ENCODE measurements around the gene PHF21B.
"Not testable (repeated sequence)": the region's sequence is repeated elsewhere in the genome, so short reads cannot be mapped to it uniquely, and the experiment has no call there.

PHF21B gene

GRCh38 chr22:44916281-44917231 lies 93.2 kb downstream of the PHF21B start:
- DNase-seq, result no peak

GRCh38 chr22:44915441-44915840 lies 94.4 kb downstream of the PHF21B start:
- DNase-seq, result no peak

DNA sequence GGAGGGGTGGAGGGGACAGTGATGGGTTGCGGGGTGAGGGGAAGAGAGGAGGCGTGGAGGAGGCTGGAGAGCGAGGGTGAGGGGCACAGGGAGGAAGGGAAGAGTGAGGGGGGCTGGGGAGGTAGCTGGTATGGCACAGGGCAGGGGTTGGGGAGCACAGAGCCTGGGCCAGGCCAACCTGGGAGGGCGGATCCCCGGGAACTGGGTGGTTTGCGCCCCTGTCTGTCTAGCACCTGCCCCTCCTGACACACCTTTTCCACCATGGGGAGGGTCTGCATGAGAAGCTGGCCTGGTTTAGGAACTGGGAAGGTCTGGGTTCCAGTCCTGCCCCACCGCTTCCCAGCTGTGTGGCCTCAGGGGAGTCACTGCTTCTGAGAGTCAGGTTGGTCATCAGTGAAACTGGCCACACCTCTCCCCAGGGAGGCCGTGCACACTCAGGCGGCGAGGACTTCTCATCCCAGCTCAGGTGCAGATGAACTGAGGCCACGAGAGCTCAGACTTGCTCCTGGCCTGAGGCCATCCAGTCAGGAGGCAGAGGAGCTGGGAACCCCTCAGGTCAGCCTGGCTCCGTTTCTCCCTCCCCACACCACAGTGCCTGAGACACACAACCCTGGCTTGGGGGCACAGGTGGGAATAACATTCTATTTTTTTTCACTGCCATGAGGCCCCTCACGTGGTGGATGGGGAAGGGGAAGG lies 95.6 kb downstream of the PHF21B start:
- DNase-seq, result no peak

DNA sequence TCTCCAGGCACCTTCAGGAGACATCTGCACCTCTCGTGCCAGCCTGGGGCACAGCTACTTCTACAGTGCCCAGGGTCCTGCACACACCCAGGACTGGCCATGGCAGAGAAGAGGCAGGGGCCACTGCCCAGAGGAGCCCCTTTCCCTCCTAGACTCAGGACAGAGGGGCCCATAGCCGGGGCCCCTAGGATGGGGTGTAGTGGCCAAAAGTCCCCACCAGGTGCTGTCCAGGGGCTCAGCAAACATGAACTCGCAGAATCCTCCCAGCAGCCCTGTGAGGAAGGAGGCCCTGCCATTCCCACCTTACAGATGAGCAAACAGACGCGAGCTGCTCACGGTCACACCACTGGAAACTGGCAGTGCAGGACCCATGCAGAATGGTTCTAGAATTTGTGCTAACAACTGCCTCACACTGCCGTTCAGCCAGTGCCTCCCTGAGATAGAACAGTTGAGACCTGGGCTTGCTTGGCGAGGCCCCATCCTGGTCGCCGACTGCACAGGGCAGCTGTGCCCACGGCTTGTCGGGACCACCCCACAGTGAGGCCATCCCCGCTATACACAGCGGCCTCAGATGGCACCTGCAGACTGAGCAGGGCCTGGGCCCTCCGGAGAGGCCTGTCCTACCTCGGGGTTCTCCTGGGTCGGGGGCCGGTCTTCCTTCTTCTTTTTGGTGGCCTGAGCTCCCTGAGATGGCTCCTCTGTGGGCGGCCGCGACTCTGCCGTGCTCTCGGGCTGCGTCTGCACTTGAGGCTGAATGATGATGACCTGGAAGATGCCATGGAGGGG lies 96.4 kb downstream of the PHF21B start:
- DNase-seq, result no peak

DNA sequence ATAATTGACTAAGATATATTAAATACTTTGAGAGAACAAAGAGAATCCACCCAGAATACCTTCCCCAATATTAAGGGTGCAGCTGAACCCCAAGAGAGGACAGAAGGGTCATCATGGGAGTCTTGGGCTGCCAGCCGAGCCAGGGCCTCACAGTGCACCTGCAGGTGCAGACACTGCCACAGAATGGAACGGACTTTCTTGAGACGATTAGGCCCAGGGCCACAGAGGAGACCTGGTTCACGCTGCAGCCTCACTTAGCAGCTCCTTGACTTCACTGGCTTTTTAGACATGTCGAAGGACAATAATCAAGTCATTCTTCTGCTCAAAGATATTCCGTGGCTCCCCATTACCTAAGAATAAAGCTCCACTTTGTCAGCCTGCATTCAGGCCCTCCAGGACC lies 100.6 kb downstream of the PHF21B start:
- DNase-seq, result no peak

DNA sequence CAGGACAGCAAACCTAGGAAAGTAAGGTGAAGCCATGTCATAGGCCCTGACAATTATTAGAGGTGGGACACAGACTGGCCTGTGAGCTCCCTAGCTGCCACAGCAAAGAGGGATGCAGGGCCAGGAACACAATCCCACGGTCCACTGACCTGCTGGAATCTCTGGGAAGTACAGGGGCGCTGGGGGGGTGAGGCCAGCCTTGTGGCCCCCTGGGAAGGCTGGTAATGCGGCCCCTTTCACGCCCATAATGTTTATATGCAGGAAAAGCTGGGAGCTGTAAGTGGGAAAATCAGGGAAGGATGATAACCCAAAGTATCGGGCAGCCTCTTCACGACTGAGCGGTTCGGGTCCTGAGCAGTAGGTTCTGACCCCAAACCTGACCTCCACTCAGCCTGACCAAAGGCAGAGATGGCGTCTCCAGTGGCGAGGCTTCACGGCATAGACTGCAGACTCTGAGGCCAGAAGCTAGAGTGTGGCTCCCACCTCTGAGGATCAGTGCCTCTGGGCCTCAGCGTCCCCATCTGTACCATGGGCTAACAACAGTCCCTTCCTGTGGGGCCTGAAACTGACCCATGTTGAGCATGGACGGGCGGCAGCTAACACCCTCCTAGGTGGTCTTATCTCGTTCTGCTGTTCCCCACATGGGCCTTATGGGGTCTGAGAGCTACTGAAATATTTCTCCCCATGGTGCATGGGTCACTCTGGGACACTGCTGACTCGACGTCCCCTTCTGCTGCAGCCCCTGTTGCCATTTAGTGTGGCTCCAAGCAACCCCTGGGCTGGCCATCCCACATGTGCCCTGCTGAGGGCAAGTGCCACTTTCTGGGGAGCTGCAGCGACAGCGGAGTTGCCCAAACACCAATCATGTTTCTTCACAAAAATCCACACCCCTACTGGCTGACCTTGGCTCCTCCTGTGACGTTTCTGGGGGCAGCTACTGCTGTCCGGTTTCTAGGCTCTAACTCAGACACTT lies 101.8 kb downstream of the PHF21B start:
- no peak for DNase-seq

GRCh38 chr22:44906999-44907644 lies 102.7 kb downstream of the PHF21B start:
- DNase-seq, result no peak

- DNase-seq, result no peak
These were observed 103.4 kb downstream of the PHF21B start for GRCh38 chr22:44906248-44906936.

GRCh38 chr22:44904492-44905152 lies 105.2 kb downstream of the PHF21B start:
- DNase-seq, result not testable (repeated sequence)

GRCh38 chr22:44903164-44903563 lies 106.6 kb downstream of the PHF21B start:
- DNase-seq, result not testable (repeated sequence)

DNA sequence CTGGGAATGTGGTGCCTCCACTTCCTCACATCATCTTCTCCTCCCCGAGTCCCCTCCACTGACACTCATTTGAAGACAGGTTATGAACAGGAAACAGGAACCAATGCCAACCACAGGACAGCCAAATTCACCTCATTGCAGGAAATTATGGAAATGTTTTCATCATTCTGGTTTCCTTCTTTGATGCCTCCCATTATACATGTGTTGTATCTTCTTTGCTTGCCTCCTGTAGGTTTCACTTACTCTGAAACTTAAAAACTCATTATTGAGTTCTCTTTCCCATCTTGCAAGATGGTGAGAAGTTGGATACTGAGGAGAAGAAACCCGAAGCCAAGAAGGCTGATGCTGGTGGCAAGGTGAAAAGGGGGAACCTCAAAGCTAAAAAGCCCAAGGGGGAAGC lies 108.5 kb downstream of the PHF21B start:
- no peak for DNase-seq

- DNase-seq, result no peak
These were observed 111.6 kb downstream of the PHF21B start for GRCh38 chr22:44898236-44898635.

DNA sequence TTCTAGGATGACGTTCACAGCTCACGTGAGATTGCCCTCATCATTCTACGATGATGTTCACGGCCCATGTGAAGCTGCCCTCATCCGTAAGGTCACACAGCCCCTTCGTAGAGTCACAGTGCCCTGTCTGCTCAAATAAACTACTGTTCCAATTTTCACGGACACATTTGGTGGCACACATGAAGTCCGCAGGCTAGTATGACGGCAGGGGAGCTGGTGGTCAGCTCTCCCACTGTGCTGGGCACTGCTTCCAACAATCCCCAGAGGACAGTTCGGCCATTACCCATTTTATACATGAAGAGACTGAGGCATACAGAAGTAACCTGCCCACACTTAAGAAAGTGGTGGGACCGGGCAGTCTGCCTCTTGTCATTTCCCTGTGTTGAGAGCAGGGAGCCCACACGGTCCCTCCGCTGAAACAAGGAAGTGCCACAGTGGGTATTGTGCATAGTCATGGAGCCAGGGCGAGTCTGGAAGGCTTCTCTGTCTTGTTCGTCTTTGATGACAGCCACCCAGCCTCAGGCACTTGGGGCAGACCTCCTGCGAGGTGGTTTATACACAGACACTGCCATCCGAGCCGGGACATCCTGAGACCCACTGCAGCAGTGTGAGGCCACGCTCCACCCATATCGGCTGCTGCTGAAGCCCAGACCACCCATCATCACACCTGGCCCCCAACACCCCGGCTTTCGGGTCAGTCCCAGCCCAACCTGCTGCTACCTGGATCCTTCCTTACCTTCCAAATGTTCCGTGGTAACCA lies 114.3 kb downstream of the PHF21B start:
- DNase-seq, result no peak

GRCh38 chr22:44894782-44895181 lies 115.0 kb downstream of the PHF21B start:
- DNase-seq, result no peak

DNA sequence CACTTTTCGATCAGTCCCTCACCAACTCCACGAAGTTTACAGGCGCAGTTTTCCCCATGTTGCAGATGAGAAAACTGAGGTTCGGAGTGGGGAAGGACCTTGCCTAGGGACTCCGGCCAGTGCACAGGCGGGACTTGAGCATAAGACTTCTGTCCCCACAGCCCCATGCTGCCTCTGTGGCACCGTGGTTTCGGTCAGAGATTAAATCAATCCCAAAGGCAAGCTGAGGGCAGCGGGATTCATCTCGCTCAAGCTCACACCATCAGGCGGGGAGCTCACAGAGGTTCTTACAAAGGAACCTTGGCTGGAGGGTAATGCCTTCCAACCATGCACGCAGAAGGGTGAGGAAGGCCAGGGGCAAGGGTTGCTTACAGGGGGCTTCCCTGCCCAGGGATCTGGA lies 115.5 kb downstream of the PHF21B start:
- DNase-seq, result no peak

GRCh38 chr22:44893731-44894080 lies 116.1 kb downstream of the PHF21B start:
- no peak for DNase-seq

DNA sequence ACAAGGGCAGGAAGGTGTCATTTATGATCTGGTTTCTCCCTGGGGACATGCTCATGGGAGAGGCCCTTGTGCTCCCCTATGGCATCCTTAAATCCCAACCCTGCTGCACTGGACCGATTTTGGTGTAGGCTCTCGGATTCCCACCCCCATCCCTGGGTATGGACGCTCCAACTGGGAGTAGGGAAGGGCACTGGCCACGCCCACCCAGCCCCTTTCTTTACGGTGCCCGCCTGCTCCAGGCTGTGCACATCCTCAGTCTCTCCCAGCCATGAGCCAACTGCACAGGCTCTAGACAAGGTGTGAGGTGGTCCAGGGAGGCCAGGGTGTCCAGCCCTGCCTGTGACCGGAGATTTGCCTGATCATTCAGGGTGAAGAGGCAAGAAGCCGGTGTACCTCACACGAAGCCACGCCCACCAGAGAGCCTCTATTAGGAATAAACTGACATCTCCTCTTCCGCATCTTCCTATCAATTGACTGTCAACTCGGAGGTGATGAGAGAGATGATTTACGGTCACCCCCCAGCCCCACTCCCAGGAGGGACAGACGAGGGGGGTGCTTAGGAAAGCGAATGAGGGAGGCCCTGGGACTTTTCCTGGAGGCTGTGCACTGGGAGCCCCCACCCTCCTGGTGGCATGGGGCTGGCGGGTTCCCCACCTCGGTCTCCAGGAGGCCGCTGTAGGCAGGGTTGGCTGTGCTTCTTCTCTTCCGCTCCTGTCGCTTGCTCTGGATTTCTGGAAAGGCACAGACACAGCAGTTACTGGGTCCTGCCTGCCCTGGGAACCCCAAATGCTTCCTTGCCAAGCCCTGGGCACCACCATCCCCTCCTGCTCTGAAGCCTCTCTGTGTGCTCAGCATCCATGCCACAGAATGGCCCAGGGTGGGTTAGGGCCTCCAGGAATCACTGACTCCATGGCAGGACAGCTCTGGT lies 116.7 kb downstream of the PHF21B start:
- DNase-seq, result no peak

- DNase-seq, result no peak
These were observed 117.6 kb downstream of the PHF21B start for GRCh38 chr22:44892243-44892642.

All from T-helper 1 cell (primary cell).